Middle frontal gyrus (tissue), 1 donor: ENCODE measurements around the gene TPRG1L.
"Not testable (repeated sequence)": the region's sequence is repeated elsewhere in the genome, so short reads cannot be mapped to it uniquely, and the experiment has no call there.

Experiments
- DNase-seq: peaks from one replicate; pipeline ENCODE4 v3.0.0-alpha.2; 2015; ENCODE audit warnings: low spot score; ENCODE audit errors: extremely low spot score

TPRG1L gene

GRCh38 chr1:3624200-3625136 lies at the start of gene TPRG1L:
Gene TPRG1L, plus strand, starts transcription at chr1:3625015. Its CDS starts 58 bp downstream, at chr1:3625073.
- peak; percentile 97 for DNase-seq

DNA sequence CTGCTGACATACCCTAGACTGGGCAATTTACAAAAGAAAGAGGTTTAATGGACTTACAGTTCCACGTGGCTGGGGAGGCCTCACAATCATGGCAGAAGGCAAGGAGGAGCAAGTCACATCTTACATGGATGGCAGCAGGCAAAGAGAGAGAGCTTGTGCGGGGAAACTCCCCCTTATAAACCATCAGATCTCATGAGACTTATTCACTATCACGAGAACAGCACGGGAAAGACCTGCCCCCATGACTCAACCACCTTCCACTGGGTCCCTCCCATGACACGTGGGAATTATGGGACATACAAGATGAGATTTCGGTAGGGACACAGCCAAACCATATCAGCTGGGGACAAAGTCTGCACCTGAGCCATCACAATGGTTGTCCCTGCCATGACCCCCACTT lies 49.3 kb upstream of the TPRG1L start:
- DNase-seq: not testable (repeated sequence)

- DNase-seq: no peak
These were observed 48.8 kb upstream of the TPRG1L start for GRCh38 chr1:3575993-3576392.

DNA sequence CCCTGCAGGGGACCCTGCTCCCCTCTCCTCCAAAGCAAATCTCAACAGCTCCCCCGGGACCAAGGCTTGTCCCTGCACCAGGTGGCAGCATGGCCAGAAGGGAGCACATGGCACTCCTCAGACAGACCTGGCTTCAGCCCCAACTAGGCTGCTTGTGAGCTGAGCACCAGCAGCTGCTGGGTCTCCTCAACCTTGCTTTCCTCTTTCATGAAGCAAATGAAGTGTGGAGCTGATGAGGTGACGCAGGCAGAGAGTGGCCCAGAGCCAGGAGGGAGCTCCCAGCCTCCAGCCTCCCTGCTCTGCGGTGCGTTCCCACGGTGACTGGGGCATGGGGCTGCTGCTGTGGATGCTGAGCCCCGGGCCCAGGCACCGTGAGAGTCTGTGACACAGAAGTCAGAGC lies 47.5 kb upstream of the TPRG1L start:
- no peak for DNase-seq

- DNase-seq: no peak
These were observed 46.9 kb upstream of the TPRG1L start for GRCh38 chr1:3577711-3578432.

DNA sequence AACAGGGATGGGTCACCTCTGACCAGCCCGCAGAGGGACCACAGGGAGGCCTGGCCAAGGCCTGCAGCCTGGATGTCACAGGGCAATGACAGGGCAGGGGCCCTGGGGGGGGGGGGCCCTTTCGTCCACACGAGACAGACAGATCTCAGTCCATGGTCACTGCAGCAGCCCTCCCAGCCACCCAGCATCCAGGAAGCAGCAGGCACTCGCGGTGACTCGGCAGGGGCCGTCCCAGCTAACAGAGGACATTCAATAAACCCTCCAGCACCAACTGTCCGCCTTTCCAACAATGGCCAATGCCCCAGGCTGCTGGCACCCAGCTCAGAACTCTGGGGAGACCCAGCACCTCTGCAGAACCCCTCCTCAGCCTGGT lies 46.4 kb upstream of the TPRG1L start:
- no peak for DNase-seq

- DNase-seq: no peak
These were observed 45.9 kb upstream of the TPRG1L start for GRCh38 chr1:3578906-3579305.

DNA sequence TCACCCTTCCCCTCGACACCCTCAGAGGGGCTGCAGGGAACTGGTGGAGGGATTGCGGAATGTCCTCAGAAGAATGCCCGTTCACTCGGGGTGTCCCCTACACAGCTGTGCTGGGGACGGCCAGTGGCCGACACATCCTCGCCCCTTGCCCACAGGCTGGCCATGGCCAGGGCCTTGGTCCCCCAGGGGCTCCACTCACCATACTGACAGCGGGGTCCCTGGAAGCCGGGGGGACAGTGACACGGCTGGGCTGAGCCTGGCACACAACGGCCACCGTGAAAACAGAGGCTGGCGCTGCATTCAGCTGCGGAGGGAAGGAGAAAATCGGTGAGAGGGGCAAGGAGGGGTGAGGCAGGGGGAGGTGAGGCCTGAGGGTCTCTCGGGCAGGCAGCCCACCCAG lies 45.2 kb upstream of the TPRG1L start:
- DNase-seq: no peak

DNA sequence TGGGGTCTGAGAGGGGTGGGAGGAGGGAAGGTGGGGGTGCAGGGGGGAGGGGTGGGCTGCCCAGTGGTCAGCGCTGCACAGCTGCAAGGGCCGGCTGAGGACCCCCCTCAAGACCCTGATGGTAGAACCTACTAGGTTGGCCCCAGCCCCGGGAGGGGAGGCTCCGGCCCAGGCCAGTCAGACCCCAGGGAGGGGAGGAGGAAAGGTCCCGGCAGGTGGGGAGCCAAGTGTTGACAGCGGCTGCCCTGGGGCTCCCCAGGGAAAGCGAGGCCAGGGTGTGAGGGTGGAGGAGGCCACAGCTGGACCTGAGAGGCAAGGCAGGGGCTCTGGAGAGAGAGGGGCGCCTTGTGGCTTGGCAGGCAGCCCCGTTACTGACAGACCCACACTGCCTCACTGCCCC lies 44.6 kb upstream of the TPRG1L start:
- DNase-seq: no peak

GRCh38 chr1:3581296-3582036 lies 43.3 kb upstream of the TPRG1L start:
- no peak for DNase-seq

- not testable (repeated sequence) for DNase-seq
These were observed 41.1 kb upstream of the TPRG1L start for GRCh38 chr1:3583751-3584150.

- no peak for DNase-seq
These were observed 39.9 kb upstream of the TPRG1L start for GRCh38 chr1:3584915-3585314.

DNA sequence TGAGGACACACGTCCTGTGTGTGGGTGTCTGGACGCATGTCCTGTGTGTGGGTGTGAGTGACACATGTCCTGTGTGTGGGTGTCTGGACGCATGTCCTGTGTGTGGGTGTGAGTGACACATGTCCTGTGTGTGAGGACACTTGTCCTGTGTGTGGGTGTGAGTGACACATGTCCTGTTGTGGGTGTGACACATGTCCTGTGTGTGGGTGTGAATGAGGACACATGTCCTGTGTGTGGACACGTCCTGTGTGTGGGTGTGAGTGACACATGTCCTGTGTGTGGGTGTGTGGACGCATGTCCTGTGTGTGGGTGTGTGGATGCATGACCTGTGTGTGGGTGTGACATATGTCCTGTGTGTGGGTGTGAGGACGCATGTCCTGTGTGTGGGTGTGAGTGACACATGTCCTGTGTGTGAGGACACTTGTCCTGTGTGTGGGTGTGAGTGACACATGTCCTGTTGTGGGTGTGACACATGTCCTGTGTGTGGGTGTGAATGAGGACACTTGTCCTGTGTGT lies 39.4 kb upstream of the TPRG1L start:
- DNase-seq: not testable (repeated sequence)

- DNase-seq: no peak
These were observed 38.8 kb upstream of the TPRG1L start for GRCh38 chr1:3585940-3586568.

DNA sequence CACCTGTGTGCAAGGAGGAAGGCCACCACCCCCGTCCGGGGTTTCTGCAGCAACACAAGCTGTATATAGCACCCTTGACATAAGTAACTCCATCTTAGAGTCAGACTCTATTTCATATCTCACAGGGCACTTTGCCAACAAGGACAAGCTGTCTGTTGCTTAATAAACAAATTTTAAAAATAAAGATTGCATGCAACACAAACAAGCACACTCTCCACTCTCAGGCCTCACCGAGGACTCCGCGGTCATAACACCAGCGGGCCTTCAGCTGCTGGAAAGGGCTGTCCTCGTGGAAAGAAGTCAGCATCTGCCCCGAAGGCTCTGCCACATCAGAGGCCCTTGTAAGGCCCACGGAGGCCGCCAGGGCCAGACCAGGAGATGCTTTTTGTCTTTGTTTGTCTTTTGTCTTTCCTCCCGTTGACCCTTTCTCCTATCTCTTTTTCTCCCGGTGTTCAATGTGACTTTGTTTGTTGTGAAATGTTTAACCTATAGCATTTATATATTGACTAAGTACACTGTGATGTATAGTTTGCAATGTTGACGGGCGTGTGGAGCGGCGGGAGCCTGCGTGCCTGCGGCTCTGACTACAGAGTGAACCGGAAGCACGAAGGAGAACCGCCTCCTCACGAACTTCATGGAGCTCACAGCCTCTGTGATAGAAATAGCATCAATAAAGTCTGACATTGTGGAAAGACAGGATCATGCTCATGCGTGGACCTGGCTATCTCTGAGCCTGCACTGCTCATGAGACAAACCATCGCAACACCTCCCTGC lies 37.6 kb upstream of the TPRG1L start:
- no peak for DNase-seq

DNA sequence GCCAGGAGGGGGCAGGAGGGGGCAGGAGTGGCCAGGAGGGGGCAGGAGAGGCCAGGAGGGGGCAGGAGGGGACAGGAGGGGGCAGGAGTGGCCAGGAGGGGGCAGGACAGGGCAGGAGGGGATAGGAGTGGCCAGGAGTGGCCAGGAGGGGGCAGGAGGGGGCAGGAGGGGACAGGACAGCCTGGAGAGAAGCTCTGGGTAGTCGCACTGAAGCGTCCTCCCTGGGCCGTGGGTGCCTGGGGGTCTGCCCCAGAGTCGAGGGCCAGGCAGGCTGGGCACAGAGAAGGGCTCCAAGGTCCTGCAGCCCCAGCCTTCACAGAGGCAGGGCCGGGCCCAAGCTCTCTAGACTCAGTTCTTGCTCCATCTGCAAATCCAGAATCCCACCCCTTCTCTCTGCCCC lies 36.4 kb upstream of the TPRG1L start:
- no peak for DNase-seq

DNA sequence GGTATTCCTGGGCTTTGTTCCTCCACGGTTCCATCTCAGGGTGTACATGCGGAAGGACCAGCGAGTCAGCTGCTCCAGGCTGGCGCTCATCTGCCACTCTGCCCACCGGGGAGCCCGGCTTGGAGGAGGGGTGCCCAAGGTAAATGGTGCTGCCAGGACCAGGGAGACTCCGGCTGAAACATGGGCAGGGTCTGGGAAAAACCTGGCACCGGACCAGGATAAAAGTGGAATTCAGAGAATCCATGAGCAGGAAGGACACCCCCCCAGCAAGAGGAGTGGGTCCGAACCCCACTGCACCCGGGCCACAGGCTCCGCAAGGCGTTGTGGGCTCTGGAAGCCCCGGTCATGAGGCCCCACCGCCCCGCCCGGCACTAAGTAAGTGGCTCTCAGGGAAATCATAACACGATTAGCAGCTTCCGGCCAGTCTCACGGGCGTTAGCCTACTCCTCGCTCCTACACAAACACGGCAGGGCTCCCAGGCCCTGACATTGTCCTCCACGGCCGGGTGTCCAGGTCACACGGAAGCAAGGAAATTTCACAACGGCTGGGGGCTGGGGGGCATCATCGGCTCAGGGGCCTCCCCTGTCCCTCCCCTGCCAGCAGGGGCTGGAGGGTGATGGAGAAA lies 34.6 kb upstream of the TPRG1L start:
- no peak for DNase-seq

DNA sequence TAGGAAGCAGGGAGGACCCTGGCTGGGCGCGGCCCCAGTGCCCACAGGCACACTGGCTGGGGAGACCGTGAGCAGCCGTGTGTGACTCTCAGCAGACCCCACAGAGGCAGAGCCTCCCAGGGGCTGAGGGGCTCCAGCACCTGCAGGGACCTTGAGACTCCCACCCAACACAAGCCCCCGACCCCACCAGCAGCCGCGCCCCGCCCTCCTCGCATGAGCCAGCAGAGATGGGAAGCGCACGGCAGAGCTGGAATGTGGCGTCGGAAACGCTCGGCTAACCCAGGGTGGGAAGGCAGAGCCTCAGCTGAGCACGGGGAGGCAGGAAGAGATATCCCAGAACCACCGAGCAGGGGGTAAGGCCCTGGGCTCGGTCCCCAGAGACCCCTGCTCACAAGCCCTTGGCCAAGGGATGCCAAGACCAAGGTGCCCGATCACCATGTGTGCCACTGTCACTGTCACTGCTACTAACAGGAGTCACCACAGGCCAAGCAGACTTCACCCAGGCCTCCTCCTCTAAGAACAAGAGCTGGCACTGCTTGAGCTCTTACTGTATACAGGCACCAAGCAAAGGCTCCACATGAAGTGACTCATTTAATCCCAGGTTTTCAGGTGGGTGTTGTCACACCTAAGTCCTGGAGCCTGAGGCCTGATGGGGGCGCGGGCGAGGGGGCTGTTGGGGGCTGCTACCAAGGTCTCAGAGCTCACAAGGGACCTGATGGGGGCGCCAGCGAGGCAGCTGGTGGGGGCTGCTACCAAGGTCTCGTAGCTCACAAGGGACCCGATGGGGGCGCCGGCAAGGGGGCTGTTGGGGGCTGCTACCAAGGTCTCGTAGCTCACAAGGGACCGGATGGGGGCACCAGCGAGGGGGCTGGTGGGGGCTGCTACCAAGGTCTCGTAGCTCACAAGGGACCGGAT lies 33.6 kb upstream of the TPRG1L start:
- DNase-seq: no peak

- no peak for DNase-seq
These were observed 31.5 kb upstream of the TPRG1L start for GRCh38 chr1:3593334-3593733.
